NCI-H2081 (cell line): ENCODE measurements around the gene NUTF2.
"Not testable (repeated sequence)": the region's sequence is repeated elsewhere in the genome, so short reads cannot be mapped to it uniquely, and the experiment has no call there.

ENCODE experiments used
- DNase-seq, 2 experiments: peaks; one replicate each; lab custom pipeline; 2025; lab: John Stamatoyannopoulos, UW

NUTF2 gene

DNA sequence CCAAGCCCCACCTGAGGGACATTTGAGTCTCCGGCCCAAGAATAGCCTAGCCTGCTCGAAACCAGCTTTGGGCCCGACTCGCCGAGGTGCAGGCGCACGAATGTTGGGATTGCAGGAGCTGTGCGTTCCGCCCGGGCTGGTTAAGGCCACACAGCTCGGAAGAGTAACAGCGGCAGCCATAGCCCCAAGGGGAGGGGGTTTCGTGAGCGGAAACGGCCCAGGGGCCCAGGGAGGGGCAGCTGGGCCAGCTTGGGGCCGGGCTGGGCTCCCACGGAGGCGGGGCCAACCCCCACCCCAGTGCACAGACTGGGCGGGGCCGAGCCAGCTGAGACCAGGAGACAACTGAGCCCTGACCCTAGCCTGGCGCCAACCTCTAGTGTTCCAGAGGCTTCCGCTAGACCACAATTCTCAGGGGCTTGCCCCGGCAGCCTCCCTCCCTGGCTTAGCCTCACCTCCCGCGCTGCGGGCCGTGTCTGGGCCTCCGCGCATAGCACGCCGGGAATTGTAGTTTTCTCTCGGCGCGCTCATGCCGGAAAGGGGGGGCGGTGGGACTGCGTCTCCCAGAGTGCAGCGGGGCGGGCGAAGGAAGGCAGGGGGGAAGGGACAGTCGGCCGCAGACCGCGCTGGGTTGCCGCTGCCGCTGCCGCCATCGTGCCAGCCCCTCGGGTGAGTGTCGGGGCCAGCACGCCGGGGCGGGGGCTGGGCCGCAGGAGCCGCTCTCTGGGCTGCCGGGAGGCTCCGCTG, at the start of gene NUTF2:
TSS of gene NUTF2 (plus strand) at position 614 of the 744 bp plus-strand sequence. CDS start 18,198 bp downstream, outside the sequence.
- peak; percentile 91 to 95 for DNase-seq

DNA sequence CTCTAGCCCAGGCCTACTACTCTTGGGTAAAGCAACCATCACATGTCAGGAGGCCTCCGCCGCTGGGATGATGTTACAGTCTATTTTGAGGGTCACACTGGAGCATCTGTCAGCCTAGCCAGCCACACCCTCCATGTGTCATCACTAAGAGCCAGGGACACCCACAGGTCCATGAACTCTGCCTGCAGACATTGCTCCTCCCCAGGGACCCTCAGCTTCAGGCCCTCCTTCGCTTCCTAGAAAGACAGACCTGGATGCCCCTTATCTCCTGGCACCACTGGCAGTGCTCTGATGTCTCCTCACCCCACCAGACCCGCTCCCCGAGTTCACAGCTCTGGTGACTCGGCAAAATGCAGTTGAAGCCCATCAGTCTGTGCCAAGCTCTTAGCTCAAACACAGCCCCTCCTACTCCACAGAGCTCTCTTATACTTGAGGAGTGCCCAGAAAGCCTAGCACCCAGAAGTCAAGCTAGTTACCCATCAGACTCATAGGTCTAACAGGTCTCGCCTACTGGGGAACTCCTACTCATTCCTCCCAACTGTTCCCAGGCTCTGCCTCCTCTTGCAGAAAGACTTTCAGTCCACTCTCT, 46.3 kb upstream of the NUTF2 start:
- DNase-seq: no peak

DNA sequence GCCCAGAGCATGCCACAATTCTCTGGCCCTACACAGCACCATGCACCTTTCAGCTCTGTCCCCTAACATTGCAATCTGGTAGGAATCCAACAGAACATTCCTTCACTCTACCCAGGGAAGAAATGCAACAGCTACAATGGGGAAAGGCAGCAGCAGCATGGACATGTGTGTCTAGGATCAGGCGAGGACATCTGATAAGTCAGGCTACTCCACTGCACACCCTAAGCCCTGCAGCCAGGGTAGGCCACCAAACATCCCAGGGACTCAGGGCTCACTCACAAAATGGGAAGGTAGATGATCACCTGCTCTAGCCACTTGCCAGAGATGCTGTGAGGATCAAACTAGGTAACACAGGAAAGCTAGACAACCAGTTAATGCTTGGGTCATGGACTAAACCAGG, 45.5 kb upstream of the NUTF2 start:
- DNase-seq: no peak

DNA sequence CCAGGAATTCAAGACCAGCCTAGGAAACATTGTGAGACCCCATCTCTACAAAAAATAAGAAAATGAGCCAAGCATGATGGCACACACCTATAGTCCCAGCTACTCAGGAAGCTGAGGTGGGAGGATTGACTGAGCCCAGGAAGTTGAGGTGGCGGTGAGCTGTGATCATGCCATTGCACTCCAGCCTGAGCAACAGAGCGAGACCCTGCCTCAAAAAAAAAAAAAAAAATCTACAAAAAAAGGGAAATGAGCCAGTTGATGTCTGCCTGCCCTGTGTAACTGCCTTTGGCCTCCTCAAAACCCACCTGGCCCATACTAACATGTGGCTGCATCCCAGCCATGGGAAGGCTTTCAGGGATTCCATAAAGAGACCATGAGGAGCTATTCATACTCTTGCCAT, 44.9 kb upstream of the NUTF2 start:
- DNase-seq: no peak

- no peak for DNase-seq
These were observed 42.8 kb upstream of the NUTF2 start for GRCh38 chr16:67803894-67804293.

DNA sequence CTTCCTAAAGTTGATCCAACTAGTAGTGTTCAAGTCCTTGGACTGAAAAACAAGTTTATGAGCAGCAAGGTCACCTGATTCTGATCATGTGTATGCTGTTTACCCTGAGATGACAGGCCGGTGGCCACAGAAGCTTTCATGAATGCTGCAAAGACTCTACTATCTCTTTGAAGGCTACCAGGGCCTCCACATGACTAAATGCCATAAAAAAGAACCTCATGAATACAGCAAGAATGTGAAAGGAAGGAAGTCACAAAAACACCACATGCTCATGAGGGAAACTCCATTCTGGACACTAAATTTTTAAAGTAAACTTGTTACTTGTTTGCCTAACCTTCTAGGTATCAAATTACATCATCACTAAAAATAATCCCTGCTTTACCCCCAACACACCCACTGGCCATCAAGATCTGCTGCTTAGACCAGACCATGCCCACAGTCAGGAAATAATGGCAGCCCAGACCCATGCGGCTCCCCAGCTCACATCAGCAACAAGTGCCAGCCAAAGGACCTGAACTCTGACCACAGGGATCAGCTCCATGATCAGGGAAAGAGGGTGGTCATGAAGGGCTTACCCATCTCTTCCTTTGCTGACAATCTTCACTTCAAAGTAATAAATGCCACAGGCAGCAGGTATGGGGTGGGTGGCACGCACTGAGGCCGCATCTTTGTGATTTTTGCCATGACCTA, 41.7 kb upstream of the NUTF2 start:
- DNase-seq: no peak

DNA sequence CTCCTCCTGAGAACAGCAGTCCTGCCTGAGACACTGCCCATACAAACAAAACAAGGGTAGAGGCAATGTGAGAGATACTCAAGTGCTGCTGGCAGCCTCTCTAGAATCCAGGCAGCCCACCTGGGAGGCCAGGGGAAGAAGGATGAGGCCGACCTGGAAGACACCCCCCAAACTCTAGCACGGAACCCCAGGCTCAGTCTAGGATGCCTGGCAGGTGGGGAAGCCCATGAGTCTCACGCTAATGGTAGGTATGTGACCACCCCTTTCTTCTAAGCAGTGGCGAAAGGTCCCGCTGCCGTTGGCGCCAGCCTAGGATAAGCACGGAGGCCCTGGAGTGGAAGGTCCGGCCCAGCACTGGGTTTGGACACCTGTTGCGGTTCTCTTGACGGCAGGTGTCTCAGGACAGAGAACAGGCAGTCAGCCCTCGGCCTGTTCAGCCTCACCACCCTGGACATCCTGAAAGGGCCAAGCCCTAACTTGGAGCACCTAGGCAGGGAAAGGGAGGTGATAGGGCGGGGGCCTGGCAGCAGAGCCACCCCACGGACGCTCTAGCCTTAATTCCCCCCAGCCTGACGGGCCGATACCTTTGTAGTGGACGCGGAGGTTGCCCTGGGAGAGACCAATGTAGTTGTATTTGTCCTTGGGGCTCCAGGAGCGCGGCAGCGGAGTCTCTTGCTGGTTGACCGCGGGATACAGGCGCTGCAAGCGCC, 40.9 kb upstream of the NUTF2 start:
- no peak for DNase-seq

DNA sequence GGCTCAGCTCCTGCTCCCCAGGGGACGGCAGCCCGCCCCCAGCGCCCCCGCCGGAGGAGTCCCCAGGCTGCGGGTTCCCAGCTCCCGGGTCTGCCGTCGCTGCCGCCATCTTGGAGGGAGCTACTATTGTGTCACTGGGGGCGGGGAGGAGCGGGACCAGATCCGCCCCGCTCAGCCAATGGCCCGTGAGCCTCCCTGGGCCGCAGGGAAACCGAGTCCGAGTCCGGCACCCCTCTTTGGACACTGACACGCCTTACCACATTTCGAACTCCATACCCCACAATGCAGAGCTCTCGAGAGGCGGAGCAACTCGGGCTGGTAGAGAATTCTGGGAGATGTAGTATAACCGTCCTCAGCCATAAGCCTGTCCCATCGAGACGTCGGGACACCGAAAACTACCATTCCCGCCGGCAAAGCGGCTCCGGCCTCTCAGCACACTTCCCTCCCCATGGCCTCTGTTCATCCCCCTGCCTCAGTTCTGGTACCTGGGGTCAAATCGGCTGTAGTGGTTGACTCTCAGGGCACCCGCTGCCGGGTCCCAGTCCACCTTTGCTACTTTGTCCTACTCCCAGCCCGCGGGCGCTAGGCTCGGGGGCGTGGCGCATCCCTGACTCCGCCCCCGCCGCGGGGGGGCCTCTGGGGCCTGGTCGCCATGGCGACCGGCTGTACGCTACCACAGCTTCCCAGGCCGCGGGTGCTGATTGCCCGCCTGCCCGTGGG, 40.1 kb upstream of the NUTF2 start, which contains the start of the genes RANBP10 and TSNAXIP1:
TSS of gene RANBP10 (minus strand) at position 133 of the 720 bp plus-strand sequence. CDS start at position 109, 24 bp downstream.
TSS of gene TSNAXIP1 (plus strand) at position 462 of the 720 bp plus-strand sequence. CDS start 261 bp downstream, outside the sequence.
- DNase-seq: peak; percentile 95 to 98

GRCh38 chr16:67807148-67807682, 39.5 kb upstream of the NUTF2 start:
- no peak for DNase-seq

DNA sequence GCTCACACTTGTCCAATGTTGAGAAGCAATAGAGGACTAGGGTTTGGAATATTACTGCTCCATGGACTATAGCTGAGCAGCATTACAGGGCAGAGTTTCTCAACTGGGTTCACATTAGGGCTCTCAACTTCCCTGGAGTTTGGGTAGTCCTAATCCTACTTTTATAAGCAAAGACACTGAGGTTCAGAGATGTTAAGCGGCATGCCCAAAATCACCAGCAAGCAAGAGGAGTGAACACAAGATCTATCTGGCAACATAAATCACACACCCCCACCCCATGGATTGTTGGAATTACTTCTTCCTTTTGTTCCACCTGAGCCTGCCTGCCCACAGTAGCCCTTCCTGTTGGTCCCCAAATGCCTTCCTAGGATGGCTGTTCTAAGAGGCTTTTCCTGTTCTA, 34.8 kb upstream of the NUTF2 start:
- DNase-seq: no peak

GRCh38 chr16:67814567-67814966, 32.2 kb upstream of the NUTF2 start:
- peak; percentile 18 to 42 for DNase-seq

- DNase-seq: no peak
These were observed 26.0 kb upstream of the NUTF2 start for GRCh38 chr16:67820608-67821259.

GRCh38 chr16:67822511-67822910, 24.2 kb upstream of the NUTF2 start:
- no peak for DNase-seq

GRCh38 chr16:67825119-67825518, 21.6 kb upstream of the NUTF2 start:
- DNase-seq: no peak

DNA sequence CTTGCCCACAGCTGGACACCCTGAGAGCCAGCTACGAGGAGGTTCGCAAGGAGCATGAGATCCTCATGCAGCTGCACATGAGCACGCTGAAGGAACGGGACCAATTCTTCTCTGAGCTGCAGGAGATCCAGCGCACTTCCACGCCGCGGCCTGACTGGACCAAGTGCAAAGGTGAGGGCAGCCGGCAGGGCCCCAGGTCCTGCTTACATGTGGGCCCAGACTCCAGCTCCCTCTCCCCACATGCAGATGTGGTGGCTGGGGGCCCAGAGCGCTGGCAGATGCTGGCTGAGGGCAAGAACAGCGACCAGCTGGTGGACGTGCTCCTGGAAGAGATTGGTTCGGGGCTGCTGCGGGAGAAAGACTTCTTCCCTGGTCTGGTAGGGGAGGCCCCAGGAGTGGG, 20.8 kb upstream of the NUTF2 start:
- DNase-seq: no peak

DNA sequence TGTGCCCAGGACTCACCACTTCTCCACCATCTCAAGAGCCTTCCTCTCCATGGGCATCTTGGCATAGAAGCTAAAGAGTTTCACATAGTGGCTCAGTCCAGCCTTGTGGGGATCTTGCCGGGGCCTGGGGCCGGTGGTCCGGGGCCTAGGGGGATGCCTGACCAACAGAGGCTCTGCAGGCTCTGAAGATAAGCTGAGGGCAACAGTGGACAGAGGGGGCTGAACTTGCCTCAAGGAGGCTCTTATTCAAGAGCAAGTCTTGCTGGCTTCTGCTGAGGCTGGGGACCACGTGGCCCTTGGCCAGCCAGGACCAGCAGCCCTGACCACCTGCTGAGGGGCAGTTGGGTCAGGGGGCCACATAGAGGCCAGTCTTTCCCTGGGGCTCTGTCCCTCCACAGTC, 18.1 kb upstream of the NUTF2 start:
- DNase-seq: no peak

DNA sequence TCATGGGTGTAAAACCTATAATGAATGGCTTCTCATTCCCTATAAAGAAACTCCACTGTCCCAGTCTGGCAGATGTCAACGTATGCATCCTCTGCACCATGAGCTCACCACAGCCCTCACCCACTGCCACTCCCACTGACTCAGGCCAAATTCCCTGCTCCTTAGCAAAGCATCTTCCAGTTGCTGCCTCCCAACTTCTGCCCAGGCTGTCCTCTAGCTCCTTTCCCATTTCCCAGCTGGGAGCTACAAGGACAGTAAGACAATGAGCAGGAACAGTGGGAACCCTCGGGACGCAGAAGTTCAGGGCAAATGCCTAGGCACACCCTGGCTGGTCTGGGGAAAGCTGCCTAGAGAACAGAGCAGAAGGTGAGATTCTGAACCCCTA, 13.7 kb upstream of the NUTF2 start:
- no peak for DNase-seq

DNA sequence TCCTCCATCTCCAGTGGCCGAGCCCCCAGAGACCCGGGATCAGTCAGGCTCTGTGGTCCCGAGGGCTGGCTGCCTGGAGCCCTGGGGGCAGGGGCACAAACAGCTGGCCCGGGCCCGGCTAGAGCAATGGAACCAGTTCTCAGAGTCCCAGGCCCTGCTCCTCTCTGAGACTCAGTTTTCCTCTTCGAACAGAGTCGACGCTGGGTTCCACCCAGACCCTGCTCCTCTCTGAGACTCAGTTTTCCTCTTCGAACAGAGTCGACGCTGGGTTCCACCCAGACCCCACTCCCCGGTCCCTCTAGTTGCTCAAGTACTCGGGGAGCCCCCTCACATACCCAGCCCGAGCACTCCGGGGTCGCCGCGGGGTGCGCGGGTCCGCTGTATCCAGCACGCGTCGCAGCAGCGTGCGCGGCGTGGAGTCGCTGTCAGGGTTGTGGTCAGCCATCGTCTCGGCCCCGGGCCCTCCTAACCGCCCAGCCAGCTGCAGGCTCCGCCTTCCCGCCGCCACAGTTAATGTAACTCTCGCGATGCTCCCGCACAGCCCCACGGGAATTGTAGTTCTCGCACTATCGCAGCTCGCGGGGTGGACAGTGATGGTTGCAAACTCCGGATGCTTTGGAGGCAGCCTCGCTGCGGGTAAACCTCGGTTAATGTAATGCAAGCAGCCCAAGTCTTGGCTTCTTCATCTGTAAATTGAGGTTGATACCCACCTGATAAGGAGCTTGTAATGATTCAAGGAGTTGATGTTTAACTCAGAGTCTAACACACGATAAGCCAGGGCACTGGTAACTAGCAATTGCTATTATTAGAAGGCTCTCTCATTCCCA, 13.1 kb upstream of the NUTF2 start:
- DNase-seq: peak; percentile 73 to 81

DNA sequence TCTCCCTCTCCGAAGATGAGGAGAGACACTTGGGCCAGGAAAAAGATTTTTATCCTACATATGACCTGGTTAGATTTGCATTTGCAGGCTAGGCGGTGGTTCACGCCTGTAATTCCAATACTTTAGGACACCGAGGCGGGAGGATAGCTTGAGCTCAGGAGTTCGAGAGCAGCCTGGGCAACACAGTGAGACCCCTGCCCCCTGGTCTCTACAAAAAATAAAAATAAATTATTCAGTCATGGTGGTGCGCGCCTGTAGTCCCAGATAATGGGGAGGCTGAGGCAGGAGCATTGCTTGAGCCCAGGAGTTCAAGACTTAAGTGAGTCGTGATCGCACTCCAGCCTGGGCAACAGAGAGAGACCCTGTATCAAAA, 12.5 kb upstream of the NUTF2 start:
- DNase-seq: no peak

GRCh38 chr16:67837190-67837589, 9.5 kb upstream of the NUTF2 start:
- DNase-seq: not testable (repeated sequence)
